Measurements from ENCODE around the gene TBC1D32. TPM values are rescaled to one million over a fixed set of nuclear protein-coding genes. Genes with fewer than 3 reads are reported as not detected.
"Not testable (repeated sequence)": the region's sequence is repeated elsewhere in the genome, so short reads cannot be mapped to it uniquely, and the experiment has no call there.

TBC1D32 gene
- total and polyA plus RNA-seq, 4 donors = 1.2 to 31.7 (median 3.7) TPM

- ATAC-seq (ENCODE audit: insufficient read depth, low FRiP score) = no peak
- no peak overlapping the region for H3K4me3 ChIP-seq
- WGBS, 2 donors = 89 to 96% methylated on average over 3 of the region's 3 CpGs
These were observed 128.7 kb downstream of the TBC1D32 start for GRCh38 chr6:121205569-121205968.

DNA sequence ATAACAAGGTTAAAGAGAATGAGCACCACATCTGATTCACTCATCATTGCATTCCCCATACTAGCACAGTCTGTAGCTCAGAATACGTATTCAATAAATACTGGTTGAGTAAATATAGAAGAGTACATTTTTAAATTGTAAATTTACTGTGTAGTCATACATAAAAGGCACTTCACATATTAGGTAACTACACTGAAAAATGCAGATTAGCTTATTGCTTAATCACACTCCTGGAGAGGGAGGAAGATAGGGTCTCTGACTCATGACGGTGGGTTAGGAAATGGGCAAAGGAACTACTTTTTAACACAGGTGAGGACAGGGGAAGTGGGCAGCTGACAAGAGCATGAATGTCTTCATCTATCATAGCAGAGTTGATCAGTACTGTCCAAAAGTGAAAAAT lies 133.2 kb downstream of the TBC1D32 start:
- Histone ChIP-seq H3K9me3 (ENCODE audit: control insufficient read depth in 4 of 4, insufficient read depth in 3 of 4, low read length in 3 of 4) (no peaks in the 10 kb centered on the region), H3K4me3 (no peak overlapping the region), H3K4me1 (ENCODE audit: control insufficient read depth in 5 of 5, insufficient read depth in 5 of 5, low read length in 5 of 5) (no peaks in the 10 kb centered on the region), H3K9ac (ENCODE audit: insufficient read depth in 1 of 2, low read length in 2 of 2) (no peak overlapping the region), H3K36me3 (ENCODE audit: control insufficient read depth in 4 of 4, insufficient read depth in 4 of 4, low read length in 4 of 4) (no peaks in the 10 kb centered on the region), H3K27me3 (ENCODE audit: control insufficient read depth in 3 of 3, insufficient read depth in 3 of 3, low read length in 2 of 3) (no peaks in the 10 kb centered on the region), H3K27ac (ENCODE audit: low read depth in 1 of 2, low read length in 1 of 2) (no peak overlapping the region)
- TF ChIP-seq CTCF (IDR thresholded peaks at IDR 0.05; ENCODE audit: control extremely low read depth, extremely low read depth) = no peak
- 55% methylated on average over 2 of the region's 2 CpGs for WGBS, 2 donors
- ATAC-seq (ENCODE audit: insufficient read depth, low FRiP score) (no peak), DNase-seq (no peak)

More at GRCh38 chr6:121205569-121205968, 128.7 kb downstream of the TBC1D32 start:
- H3K9ac ChIP-seq (ENCODE audit: insufficient read depth in 1 of 2, low read length in 2 of 2) = no peak overlapping the region
- TF ChIP-seq CTCF (IDR thresholded peaks at IDR 0.05; ENCODE audit: control extremely low read depth, extremely low read depth) = no peak
- no peaks in the 10 kb centered on the region for H3K36me3 ChIP-seq (ENCODE audit: control insufficient read depth in 4 of 4, insufficient read depth in 4 of 4, low read length in 4 of 4)
- H3K27ac ChIP-seq (ENCODE audit: low read depth in 1 of 2, low read length in 1 of 2) = no peak overlapping the region
- H3K9me3 ChIP-seq (ENCODE audit: control insufficient read depth in 4 of 4, insufficient read depth in 3 of 4, low read length in 3 of 4) = no peaks in the 10 kb centered on the region
- no peaks in the 10 kb centered on the region for H3K4me1 ChIP-seq (ENCODE audit: control insufficient read depth in 5 of 5, insufficient read depth in 5 of 5, low read length in 5 of 5)
- no peaks in the 10 kb centered on the region for H3K27me3 ChIP-seq (ENCODE audit: control insufficient read depth in 3 of 3, insufficient read depth in 3 of 3, low read length in 2 of 3)
- no peak for DNase-seq

- not testable (repeated sequence) for DNase-seq; H3K27me3 ChIP-seq (ENCODE audit: control insufficient read depth in 3 of 3, insufficient read depth in 3 of 3, low read length in 2 of 3); H3K4me1 ChIP-seq (ENCODE audit: control insufficient read depth in 5 of 5, insufficient read depth in 5 of 5, low read length in 5 of 5); H3K27ac ChIP-seq (ENCODE audit: low read depth in 1 of 2, low read length in 1 of 2); H3K9ac ChIP-seq (ENCODE audit: insufficient read depth in 1 of 2, low read length in 2 of 2); H3K9me3 ChIP-seq (ENCODE audit: control insufficient read depth in 4 of 4, insufficient read depth in 3 of 4, low read length in 3 of 4); H3K4me3 ChIP-seq; H3K36me3 ChIP-seq (ENCODE audit: control insufficient read depth in 4 of 4, insufficient read depth in 4 of 4, low read length in 4 of 4); ATAC-seq (ENCODE audit: insufficient read depth, low FRiP score)
- WGBS, 2 donors = 95 to 97% methylated on average over 4 of the region's 4 CpGs
These were observed 138.2 kb downstream of the TBC1D32 start for GRCh38 chr6:121196042-121196441.

GRCh38 chr6:121190122-121190521 lies 144.2 kb downstream of the TBC1D32 start:
- 79 to 89% methylated on average over 6 of the region's 6 CpGs for WGBS, 2 donors
- ATAC-seq (ENCODE audit: insufficient read depth, low FRiP score) = no peak
- no peak overlapping the region for H3K27ac ChIP-seq (ENCODE audit: low read depth in 1 of 2, low read length in 1 of 2)
- no peaks in the 10 kb centered on the region for H3K4me1 ChIP-seq (ENCODE audit: control insufficient read depth in 5 of 5, insufficient read depth in 5 of 5, low read length in 5 of 5)
- TF ChIP-seq CTCF (IDR thresholded peaks at IDR 0.05; ENCODE audit: control extremely low read depth, extremely low read depth) = no peak
- no peak overlapping the region for H3K9ac ChIP-seq (ENCODE audit: insufficient read depth in 1 of 2, low read length in 2 of 2)
- H3K36me3 ChIP-seq (ENCODE audit: control insufficient read depth in 4 of 4, insufficient read depth in 4 of 4, low read length in 4 of 4) = no peaks in the 10 kb centered on the region
- no peaks in the 10 kb centered on the region for H3K27me3 ChIP-seq (ENCODE audit: control insufficient read depth in 3 of 3, insufficient read depth in 3 of 3, low read length in 2 of 3)
- H3K4me3 ChIP-seq = no peak overlapping the region
- no peak for DNase-seq
- no peaks in the 10 kb centered on the region for H3K9me3 ChIP-seq (ENCODE audit: control insufficient read depth in 4 of 4, insufficient read depth in 3 of 4, low read length in 3 of 4)

Measured in lung (tissue), 12 donors.